ENCODE data around the gene TTYH3. TPM values are rescaled to one million over a fixed set of nuclear protein-coding genes. Genes with fewer than 3 reads are reported as not detected.

TTYH3 gene
- total and polyA plus RNA-seq, 2 of the 8 experiments (the other 6 are each of a cell fraction or from before 2014, with no cell fraction given): 66.2 to 169 TPM

DNA sequence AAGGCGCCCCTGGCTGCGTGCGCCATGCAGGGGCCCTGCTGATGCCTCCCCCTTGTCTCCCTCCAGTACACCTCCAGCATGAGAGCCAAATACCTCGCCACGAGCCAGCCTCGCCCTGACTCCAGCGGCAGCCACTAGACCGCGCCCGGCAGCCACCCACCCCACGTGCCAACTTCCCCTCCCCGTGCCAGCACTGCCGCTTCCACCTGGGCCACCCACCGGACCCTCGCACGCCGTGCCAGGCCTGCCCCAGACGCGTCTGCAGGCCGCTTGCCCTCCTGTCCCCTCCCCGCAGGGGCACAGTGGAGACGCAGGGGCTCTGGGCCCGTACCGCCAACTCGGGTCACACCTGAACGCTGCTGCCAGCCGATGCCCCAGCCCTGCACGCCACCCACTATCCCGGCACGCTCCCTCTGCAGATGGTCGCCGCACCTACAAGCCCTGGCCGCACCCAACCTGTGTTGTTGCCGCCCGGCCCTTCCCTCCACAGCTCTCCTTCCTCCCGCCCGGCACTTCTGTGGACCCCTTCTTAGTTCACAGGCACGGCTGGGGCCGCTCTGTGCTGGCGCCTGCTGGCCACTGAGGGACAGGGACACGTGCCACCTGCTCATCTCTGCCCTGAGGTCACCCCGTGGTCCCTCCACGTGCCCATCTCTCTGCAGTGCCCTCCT lies 30.0 kb downstream of the TTYH3 start:
- H2BK5ac ChIP-seq (ENCODE audit: low read depth, low read length): no peak overlapping the region
- no peak overlapping the region for H3K27ac ChIP-seq (ENCODE audit: low read depth, low read length)
- H2BK15ac ChIP-seq (ENCODE audit: low read length): no peak overlapping the region
- no peak overlapping the region for H4K5ac ChIP-seq (ENCODE audit: insufficient read length, low read depth, low read length)
- no peak overlapping the region for H2AK5ac ChIP-seq (ENCODE audit: low read depth, low read length)
- H3K4me1 ChIP-seq (replicated peaks in 1 of 4; ENCODE audit: control insufficient read depth in 3 of 4, insufficient read depth in 4 of 4, low read length in 3 of 4): peaks cover 0 to 4% (median under 1%) of the 10 kb centered on the region in 4 experiments; a peak in 2 of 7 replicates
- H3K4me2 ChIP-seq (ENCODE audit: insufficient read depth in 1 of 2, low read depth in 2 of 2, low read length in 2 of 2): no peak overlapping the region
- DNase-seq (ENCODE audit: low read depth in 1 of 2, low spot score in 2 of 2) (no peak), FAIRE-seq (no peak)
- peaks cover 5% of the 10 kb centered on the region; the same call in 1 of the 2 replicates for H3K23me2 ChIP-seq (ENCODE audit: low read depth, low read length)
- H3K79me1 ChIP-seq (ENCODE audit: low read depth, low read length): peaks cover 3% of the 10 kb centered on the region; the same call in 1 of the 2 replicates
- H3K79me2 ChIP-seq (ENCODE audit: control insufficient read depth in 1 of 2, insufficient read depth in 2 of 2, low read length in 2 of 2): no peaks in the 10 kb centered on the region
- no peak overlapping the region for H3K56ac ChIP-seq (replicated peaks; ENCODE audit: insufficient read length, low read depth, low read length)
- H2BK20ac ChIP-seq (ENCODE audit: low read length): no peak overlapping the region
- no peak overlapping the region for H3K9ac ChIP-seq (replicated peaks in 1 of 4; ENCODE audit: extremely low read depth in 1 of 4, low read depth in 3 of 4, low read length in 3 of 4)
- H4K91ac ChIP-seq (replicated peaks; ENCODE audit: insufficient read length, low read length): no peak overlapping the region
- no peak overlapping the region for H2BK120ac ChIP-seq (replicated peaks; ENCODE audit: low read depth, low read length)
- H4K20me1 ChIP-seq (replicated peaks in 1 of 2; ENCODE audit: control insufficient read depth in 1 of 2, insufficient read depth in 2 of 2, low read length in 2 of 2): peaks cover 0 to 19% of the 10 kb centered on the region in 2 experiments
- WGBS, 2 experiments (ENCODE audit: extremely low coverage in 1 of 2, insufficient coverage in 1 of 2, insufficient read length in 1 of 2, insufficient replicate concordance in 2 of 2, low coverage in 1 of 2, low lambda C conversion rate in 2 of 2, missing lambda C conversion rate in 1 of 2): 94% methylated on average over 35 of the region's 43 CpGs; no CpG with 5 or more reads in 1 of the 2 experiments
- POLR2A ChIA-PET (ENCODE audit: partially characterized antibody): interaction anchor here (0.8 to 1.3 kb wide), 4 partner anchors 11 to 22 kb away, joined by 3 read pairs; no protein-coding TSS in a partner anchor
- no peak overlapping the region for H3K4ac ChIP-seq (replicated peaks; ENCODE audit: insufficient read length, low read depth, low read length)
- peaks cover 0 to under 1% of the 10 kb centered on the region in 2 experiments; a peak in 1 of 4 replicates for H3K9me3 ChIP-seq (ENCODE audit: insufficient read depth in 2 of 2, low read depth in 1 of 2, low read length in 1 of 2)
- H3K14ac ChIP-seq (ENCODE audit: insufficient read length): no peak overlapping the region
- no peak overlapping the region for H3K18ac ChIP-seq (ENCODE audit: extremely low read depth, low read length)
- H2AFZ ChIP-seq (ENCODE audit: low read length): no peak overlapping the region
- H4K8ac ChIP-seq (ENCODE audit: extremely low read depth, insufficient read depth, low read length): no peak overlapping the region
- no peaks in the 10 kb centered on the region for H3K27me3 ChIP-seq (replicated peaks in 1 of 4; ENCODE audit: control insufficient read depth in 3 of 4, extremely low read depth in 1 of 4, insufficient read depth in 3 of 4, low read length in 3 of 4)
- no peak overlapping the region for H3K4me3 ChIP-seq (ENCODE audit: extremely low read depth in 1 of 4, insufficient read depth in 2 of 4, low read depth in 3 of 4, low read length in 4 of 4)
- no peak overlapping the region for H3K23ac ChIP-seq (ENCODE audit: insufficient read length)
- CTCF ChIA-PET (ENCODE audit: partially characterized antibody): interaction anchor here (0.7 to 4.0 kb wide), 13 partner anchors 9 to 210 kb away, joined by 3 to 26 read pairs (median 8); no protein-coding TSS in a partner anchor
- H2BK12ac ChIP-seq (ENCODE audit: low read depth, low read length): no peak overlapping the region
- peaks cover under 1 to 32% (median 8%) of the 10 kb centered on the region in 4 experiments; a peak in 6 of 8 replicates for H3K36me3 ChIP-seq (ENCODE audit: control insufficient read depth in 2 of 4, insufficient read depth in 4 of 4, low read length in 3 of 4)
- TF ChIP-seq CHD2 (IDR thresholded peaks at IDR 0.05; ENCODE audit: low read length): no peak
- no peak for TF ChIP-seq SRF (IDR thresholded peaks at IDR 0.05; ENCODE audit: low read depth, low read length)
- no peak for TF ChIP-seq SP4 (IDR thresholded peaks at IDR 0.05; ENCODE audit: low read length)
- TF ChIP-seq JUND (IDR thresholded peaks at IDR 0.05; ENCODE audit: low read length): no peak
- TF ChIP-seq, protein P1, sequence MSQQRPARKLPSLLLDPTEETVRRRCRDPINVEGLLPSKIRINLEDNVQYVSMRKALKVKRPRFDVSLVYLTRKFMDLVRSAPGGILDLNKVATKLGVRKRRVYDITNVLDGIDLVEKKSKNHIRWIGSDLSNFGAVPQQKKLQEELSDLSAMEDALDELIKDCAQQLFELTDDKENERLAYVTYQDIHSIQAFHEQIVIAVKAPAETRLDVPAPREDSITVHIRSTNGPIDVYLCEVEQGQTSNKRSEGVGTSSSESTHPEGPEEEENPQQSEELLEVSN (IDR thresholded peaks at IDR 0.05): no peak

Data from H1 (cell line).